Hematopoietic multipotent progenitor cell treated with erythropoietin and hydrocortisone succinate and interleukin-3 and kit ligand, for 17 days (in vitro differentiated cells): Measurements from ENCODE around the gene BUD23.
"Not testable (repeated sequence)": the region's sequence is repeated elsewhere in the genome, so short reads cannot be mapped to it uniquely, and the experiment has no call there.

ENCODE experiments used
- DNase-seq: peaks from one replicate; pipeline ENCODE4 v3.0.0-alpha.2; 2015; ENCODE audit warnings: low spot score

Gene BUD23

GRCh38 chr7:73701357-73701995 is 18.1 kb downstream of the BUD23 start:
- peak; percentile 30 for DNase-seq

GRCh38 chr7:73702226-73702625 is 18.8 kb downstream of the BUD23 start:
- DNase-seq: no peak

GRCh38 chr7:73702665-73703064 is 19.3 kb downstream of the BUD23 start:
- DNase-seq: no peak

GRCh38 chr7:73703225-73703624 is 19.8 kb downstream of the BUD23 start:
- DNase-seq: no peak

GRCh38 chr7:73703757-73704639 is 20.6 kb downstream of the BUD23 start:
- DNase-seq: peak; percentile 30

DNA sequence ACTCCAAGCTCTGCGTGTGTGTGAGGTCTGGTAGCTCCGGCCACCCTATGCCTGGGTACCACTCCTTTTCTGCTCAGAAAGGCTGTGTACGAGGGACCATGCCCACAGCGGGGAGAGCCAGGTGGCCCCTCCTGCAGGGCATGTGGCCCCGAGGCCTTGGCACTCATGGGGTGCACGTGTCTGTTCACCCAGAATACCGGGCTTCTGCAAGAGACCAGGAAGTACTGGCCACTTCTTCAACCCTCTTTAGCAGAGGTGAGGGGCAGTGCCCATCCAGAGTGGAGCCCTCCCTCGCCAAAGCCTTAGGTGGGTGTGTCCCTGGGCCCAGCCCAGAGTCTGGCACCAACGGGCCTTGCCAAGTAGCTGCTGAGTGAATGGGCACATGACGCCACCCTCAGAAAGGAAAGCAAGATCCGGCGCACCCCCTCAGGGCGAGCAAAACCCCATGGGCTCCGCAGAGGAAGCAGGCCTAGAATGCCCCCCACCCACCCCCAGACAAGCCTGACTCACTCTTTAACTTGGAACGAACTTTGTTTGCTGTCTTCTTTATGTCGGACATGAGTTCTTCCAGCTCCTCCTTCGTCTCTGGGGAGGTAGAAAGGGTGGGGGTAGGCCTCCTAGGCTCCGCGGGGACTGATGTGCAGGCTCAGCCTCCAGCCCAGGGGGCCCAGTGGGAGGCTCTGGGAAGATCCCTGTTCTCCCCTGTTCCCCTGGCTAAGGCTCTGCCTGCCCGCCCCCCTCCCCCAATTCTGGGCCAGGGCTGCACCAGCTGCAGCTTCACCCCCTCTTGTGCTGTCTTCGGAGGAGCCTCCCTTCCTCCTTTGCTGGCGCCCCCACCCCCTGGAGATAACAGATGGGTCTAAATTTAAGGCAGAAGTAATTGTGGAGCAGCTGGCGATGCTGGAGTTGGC is 21.5 kb downstream of the BUD23 start:
- no peak for DNase-seq

GRCh38 chr7:73705551-73705920 is 22.1 kb downstream of the BUD23 start:
- no peak for DNase-seq

DNA sequence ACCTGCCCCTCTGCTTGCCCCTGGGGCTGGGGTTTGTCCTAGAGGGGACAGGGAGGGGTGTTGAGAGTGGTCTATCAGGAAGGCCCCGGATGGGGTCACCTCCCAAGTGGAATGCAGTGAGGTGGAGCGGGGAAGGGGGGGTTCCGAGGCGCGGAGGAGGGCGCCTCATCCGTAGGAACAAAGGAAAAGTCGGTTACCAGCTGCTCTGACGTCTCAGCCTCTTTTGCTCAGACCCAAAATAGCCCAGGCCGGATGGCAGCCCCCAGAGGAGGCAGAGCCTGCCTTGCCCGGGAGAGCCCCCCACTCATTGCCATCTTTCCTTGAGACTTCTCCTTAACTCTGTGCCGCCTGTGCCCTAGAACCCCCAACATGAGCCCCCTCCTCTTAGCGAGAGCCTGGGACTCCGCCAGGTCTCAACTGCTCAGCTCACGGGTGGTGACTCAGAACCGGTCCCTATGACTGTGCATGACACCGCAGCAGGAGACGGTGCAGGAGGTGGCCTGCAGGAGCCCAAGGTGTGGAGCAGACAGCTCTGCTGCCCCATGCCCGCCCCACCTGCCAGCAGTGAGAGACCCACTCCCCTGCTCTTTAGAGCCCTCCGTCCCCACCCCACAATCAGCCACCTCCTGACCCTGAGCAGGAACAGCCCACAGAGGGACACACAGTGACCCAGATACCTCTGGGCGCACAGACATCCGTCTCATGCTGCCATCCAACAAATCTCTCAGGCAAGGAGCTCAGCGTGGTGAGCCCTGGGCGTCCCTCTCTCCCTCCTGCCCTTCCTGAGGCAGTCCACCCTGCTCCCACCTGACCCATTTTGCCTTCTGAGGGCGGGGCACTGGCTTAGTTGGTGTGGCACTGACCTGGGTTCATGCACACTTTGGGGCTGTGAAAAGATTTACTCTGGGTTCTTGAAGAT is 23.0 kb downstream of the BUD23 start:
- no peak for DNase-seq

DNA sequence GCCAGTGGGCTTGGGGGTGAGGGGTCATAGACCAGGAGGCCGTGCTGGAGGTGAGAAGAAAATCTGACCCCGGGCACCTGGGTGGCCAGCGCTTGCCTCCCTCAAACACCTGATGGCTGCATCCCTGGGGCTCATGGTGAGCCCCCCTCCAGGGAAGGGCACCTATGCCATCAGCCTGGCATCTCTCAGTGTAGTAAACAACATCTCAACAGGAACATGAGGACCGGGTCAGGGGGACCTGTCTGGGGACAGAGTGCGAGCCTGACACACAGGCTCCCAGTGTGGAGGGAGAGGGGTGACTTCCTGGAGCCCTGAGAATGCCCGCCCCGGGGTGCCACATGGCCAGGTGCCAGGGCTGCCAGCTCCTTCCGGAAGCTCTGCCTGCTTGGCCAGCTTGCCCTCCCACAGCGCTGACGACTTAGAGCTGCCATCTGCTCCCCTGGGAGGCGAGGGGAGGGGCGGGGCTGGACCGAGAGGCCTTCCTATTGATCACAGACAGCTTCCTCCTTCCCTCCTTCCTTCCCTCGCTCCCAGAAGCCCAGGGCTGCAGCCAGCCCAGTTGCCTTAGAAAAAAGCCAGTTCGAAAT is 23.7 kb downstream of the BUD23 start:
- DNase-seq: no peak

- DNase-seq: no peak
Observed at GRCh38 chr7:73708961-73709549, 25.7 kb downstream of the BUD23 start.

- DNase-seq: no peak
Observed at GRCh38 chr7:73712773-73713172, 29.4 kb downstream of the BUD23 start.

DNA sequence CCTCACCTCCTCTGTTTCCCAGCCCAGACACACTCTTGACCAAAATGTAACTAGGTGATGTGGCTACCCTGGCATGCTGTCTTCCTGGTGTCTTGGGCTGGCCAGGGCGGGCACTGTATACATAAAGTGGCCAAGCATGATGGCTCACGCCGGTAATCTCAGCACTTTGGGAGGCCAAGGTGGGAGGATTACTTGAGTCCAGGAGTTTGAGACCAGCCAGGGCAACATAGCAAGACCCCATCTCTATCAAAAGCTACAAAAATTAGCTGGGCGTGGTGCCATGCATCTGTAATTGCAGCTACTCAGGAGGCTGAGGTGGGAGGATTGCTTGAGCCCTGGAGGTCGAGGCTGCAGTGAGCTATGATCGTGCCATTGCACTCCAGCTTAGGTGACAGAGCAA is 29.9 kb downstream of the BUD23 start:
- DNase-seq: not testable (repeated sequence)

- DNase-seq: no peak
Observed at GRCh38 chr7:73715648-73716317, 32.4 kb downstream of the BUD23 start.

GRCh38 chr7:73716318-73716890 is 33.0 kb downstream of the BUD23 start:
- DNase-seq: no peak

DNA sequence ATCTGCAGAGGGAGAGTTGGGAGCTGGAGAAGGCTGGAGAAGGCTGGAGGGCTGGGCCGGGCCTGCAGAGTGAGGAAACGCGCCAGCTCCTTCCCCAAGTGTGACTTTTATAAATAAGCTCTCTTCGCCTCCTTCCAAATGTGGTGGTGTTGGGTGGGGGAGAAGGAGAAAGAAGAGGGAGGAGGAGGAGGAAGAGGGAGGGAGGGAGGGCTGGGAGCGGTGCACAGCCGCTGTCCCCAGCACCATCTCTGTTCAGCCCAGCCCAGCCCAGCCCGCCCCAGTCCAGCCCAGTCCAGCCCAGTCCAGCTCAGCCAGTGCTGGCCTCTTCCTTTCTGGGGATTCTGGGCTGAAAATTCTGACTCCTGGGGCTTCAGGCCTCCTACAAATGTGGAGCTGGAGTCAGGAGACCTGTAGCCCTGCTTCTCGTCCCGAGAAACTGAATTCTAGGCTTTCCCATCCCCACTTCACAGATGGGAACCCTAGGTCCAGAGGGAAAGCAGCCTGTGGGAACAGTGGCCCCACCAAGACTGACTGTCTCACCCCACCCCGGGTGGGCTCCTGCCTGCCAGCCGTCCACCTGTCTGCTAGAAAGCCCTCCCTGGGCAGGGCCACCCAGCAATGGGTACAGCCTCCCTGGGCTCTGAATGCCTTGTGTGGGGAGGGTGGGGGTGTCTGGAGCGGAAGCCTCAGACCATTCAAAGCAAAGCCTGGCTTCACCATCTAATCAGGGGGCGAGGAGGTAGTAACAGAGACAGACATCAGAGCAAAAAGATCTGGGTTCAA is 33.8 kb downstream of the BUD23 start:
- no peak for DNase-seq

DNA sequence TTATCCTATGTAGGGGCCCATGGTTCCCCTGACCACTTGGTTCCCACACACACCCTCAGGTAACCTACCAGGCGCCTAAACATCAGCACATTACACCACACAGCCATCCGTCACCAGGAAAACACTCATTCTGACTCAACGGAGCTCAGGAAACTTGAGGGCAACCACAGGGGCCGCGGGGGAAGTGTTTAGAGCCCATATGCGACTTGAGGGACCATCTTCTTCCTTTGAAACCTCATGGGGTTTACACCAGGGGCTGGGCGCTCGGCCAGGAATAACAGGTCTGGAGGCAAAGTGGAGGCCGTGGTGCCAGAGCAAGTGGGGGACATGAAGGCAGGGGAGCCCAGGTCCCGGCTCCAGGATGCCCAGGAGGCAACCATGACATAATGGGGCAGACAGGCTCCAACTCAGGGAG is 34.6 kb downstream of the BUD23 start:
- no peak for DNase-seq

DNA sequence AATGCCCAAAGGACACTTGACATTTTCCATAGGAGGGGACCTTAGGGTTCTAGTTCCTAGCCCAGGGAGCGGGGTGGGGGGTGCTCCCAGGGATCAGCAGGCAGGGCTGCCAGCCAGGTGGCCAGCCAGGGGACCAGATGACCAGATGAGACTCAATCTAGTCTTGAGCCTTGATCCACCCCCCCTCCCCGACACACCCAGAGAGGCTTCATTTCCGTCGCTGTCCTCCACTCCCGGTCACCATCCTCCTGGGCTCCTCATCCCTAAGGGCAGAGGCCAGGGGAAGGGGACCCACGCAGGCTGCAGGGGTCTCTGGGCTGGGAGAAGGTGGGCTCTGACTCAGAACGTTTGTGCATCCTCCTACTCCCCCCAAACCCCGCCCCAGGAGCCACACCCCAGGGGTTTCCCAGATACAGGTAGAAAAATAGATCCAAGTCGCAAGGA is 35.1 kb downstream of the BUD23 start:
- DNase-seq: no peak

DNA sequence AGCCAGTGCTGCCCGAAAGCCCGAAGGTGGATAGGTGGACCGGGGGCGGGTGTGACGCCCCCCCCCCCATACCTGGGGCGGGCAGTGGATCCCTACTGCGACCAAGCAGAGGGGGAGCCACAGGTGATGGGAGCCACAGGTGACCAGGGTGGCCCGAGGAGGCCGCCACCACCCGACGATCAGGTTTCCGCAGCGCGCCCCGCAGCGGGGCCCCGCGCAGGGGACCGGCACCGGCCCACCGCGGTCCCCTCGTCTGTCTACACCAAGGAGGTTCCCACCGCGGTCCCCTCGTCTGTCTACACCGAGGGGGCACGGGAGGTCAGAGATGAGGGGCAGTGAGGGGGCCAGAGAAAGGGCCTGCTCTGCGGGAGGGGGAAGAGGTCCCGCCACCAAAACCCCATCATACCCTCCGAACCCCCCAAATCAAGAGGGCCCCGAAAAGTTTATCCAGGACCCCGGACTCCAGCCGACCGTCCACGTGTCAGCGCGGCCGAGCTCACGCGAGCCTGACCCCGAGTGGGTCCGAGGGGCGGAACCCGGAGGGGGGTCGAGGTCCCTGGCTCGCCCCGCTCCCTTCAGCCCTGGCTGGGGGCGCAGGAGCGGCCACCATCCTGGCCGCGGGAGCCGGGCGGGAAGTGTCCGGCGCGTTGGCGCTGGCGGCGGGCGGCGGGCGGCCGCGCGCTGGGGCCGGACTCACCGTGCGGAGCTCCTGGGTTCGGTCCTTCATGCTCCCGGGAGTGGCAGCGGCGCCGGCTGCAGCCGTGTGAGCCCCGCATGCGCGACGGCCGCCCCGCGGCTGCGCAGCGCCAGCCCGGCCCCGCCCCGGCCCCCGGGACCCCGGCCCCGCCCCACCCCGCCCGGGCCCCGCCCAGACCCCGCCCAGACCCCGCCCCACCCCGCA is 35.8 kb downstream of the BUD23 start, which contains the start of gene STX1A:
Gene STX1A, minus strand, starts transcription at position 765 of the 901 bp plus-strand sequence. Its CDS starts 38 bp downstream, at position 727.
- no peak for DNase-seq
